Measurements from ENCODE around the gene AKT2. TPM values are rescaled to one million over a fixed set of nuclear protein-coding genes. Genes with fewer than 3 reads are reported as not detected.
"Not testable (repeated sequence)": the region's sequence is repeated elsewhere in the genome, so short reads cannot be mapped to it uniquely, and the experiment has no call there.

The AKT2 gene
- total RNA-seq, 4 donors from 2014 or later = 64.2 to 88.9 (median 72.8) TPM

- H3K4me3 ChIP-seq = no peak overlapping the region
- H3K27me3 ChIP-seq = peaks cover 80% of the 10 kb centered on the region
- TF ChIP-seq POLR2A (IDR thresholded peaks at IDR 0.05) (no peak), POLR2AphosphoS5 (IDR thresholded peaks at IDR 0.05) (no peak), CTCF (IDR thresholded peaks at IDR 0.05) (no peak), EP300 (IDR thresholded peaks at IDR 0.05) (no peak)
- no peaks in the 10 kb centered on the region for H3K36me3 ChIP-seq
- no peak for ATAC-seq
- H3K9me3 ChIP-seq = no peaks in the 10 kb centered on the region
- H3K4me1 ChIP-seq = peaks cover 2 to 24% (median 8%) of the 10 kb centered on the region in 3 donors
- no peak overlapping the region for H3K27ac ChIP-seq
- WGBS, 2 donors (ENCODE audit: low coverage in 1 of 2) = 44 to 61% methylated on average over 3 to 8 of the region's 48 CpGs
These were observed 61.9 kb downstream of the AKT2 start for GRCh38 chr19:40223135-40223822.

- Histone ChIP-seq H3K27ac (no peak overlapping the region), H3K4me3 (no peak overlapping the region), H3K27me3 (peaks cover 92% of the 10 kb centered on the region), H3K4me1 (peaks cover 2 to 36% (median 8%) of the 10 kb centered on the region in 3 donors), H3K9me3 (no peaks in the 10 kb centered on the region), H3K36me3 (no peaks in the 10 kb centered on the region)
- 15 to 51% methylated on average over 11 to 27 of the region's 41 CpGs for WGBS, 2 donors (ENCODE audit: low coverage in 1 of 2)
- no peak for TF ChIP-seq POLR2AphosphoS5 (IDR thresholded peaks at IDR 0.05)
- peak in 3 of 4 experiments; percentile 90 to 97 (median 93) for TF ChIP-seq CTCF (IDR thresholded peaks at IDR 0.05)
- ATAC-seq = peak; percentile 93
These were observed 63.1 kb downstream of the AKT2 start for GRCh38 chr19:40221858-40222619.

DNA sequence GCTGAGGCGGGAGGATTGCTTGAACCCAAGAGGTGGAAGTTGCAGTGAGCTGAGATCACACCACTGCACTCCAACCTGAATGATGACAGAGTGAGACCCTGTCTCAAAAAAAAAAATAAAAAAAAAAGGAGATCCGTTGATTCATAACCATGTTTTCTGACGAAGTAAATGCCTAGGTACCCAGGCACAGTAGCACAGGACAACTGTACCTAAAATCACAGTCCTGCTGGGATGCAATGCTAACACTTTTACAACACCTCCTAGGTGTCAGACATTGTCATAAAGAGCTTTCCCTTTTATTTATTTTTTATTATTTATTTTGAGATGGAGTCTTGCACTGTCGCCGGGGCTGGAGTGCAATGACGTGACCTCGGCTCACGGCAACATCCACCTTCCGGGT is 64.5 kb downstream of the AKT2 start:
- 74 to 78% methylated on average over 8 to 9 of the region's 9 CpGs for WGBS, 2 donors (ENCODE audit: low coverage in 1 of 2)
- TF ChIP-seq POLR2A (IDR thresholded peaks at IDR 0.05) (no peak), CTCF (IDR thresholded peaks at IDR 0.05) (no peak), POLR2AphosphoS5 (IDR thresholded peaks at IDR 0.05) (no peak), EP300 (IDR thresholded peaks at IDR 0.05) (no peak)
- ATAC-seq = no peak
- no peaks in the 10 kb centered on the region for H3K36me3 ChIP-seq
- H3K4me3 ChIP-seq = no peak overlapping the region
- H3K27me3 ChIP-seq = peaks cover 92% of the 10 kb centered on the region
- no peak overlapping the region for H3K27ac ChIP-seq
- H3K4me1 ChIP-seq = peaks cover 0 to 27% (median 0%) of the 10 kb centered on the region in 3 donors
- no peaks in the 10 kb centered on the region for H3K9me3 ChIP-seq

DNA sequence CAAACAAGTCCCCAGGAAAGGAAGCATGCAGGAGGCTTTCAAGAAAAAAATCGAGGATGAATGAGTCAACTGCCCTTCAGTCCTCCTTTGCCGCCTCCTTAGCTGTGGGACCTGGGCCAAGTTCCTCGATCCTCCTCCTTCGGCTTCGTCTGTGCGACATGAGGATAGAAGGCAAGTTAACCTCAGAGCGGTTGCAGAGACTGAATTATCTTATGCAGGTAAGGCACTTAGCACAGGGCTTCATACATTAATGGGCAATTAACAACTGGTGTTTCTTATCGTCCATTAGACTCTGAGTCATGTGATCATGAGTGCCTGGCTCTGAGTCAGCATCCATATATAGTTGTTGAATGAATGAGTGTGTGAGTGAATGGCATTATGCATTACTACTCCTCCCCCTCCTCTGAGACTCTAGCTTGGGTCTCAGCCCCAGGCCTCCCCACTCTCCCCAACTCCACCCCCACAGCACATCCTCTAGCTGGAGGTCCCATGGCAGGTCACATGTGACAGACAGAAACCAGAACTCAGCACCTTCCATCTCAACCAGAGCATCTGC is 65.3 kb downstream of the AKT2 start:
- Histone ChIP-seq H3K27ac (no peak overlapping the region), H3K9me3 (no peaks in the 10 kb centered on the region), H3K27me3 (peaks cover 84% of the 10 kb centered on the region), H3K36me3 (no peaks in the 10 kb centered on the region), H3K4me1 (peaks cover 0 to 23% (median 0%) of the 10 kb centered on the region in 3 donors), H3K4me3 (no peak overlapping the region)
- WGBS, 2 donors (ENCODE audit: low coverage in 1 of 2) = 19 to 20% methylated on average over 8 of the region's 8 CpGs
- TF ChIP-seq EP300 (IDR thresholded peaks at IDR 0.05) (no peak), POLR2AphosphoS5 (IDR thresholded peaks at IDR 0.05) (no peak), CTCF (IDR thresholded peaks at IDR 0.05) (no peak), POLR2A (IDR thresholded peaks at IDR 0.05) (no peak)
- ATAC-seq = no peak

DNA sequence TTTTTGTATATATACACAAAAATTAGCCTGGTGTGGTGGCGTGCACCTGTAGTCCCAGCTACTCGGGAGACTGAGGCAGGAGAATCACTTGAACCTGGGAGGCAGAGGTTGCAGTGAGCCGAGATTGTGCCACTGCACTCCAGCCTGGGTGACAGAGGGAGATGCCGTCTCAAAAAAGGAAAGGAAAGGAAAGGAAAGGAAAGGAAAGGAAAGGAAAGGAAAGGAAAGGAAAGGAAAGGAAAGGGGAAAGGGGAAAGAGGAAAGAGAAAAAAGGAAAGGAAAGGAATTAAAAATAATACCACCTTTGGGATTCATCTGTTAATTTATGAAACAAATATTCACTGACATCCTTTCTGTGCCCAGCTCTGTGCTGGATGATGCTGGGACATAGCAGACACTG is 66.1 kb downstream of the AKT2 start:
- H3K4me3 ChIP-seq, H3K36me3 ChIP-seq, ATAC-seq, H3K27ac ChIP-seq, H3K9me3 ChIP-seq: not testable (repeated sequence)
- Histone ChIP-seq H3K27me3 (peaks cover 76% of the 10 kb centered on the region), H3K4me1 (peaks cover 0 to 23% (median 0%) of the 10 kb centered on the region in 3 donors)
- 79 to 100% methylated on average over 1 to 4 of the region's 4 CpGs for WGBS, 2 donors (ENCODE audit: low coverage in 1 of 2)

Data from gastroesophageal sphincter (tissue), 4 donors.